Smooth muscle cell (in vitro differentiated cells): ENCODE results near the gene LYPD5. TPM values are rescaled to one million over a fixed set of nuclear protein-coding genes. Genes with fewer than 3 reads are reported as not detected.
"Not testable (repeated sequence)": the region's sequence is repeated elsewhere in the genome, so short reads cannot be mapped to it uniquely, and the experiment has no call there.

Experiments used
- DNase-seq: peaks from one replicate; lab custom pipeline; 2025; ENCODE audit not compliant: unreplicated experiment; lab: John Stamatoyannopoulos, UW
- H2AFZ ChIP-seq: fragments of 200-600 bp; sonication (generic); 2 replicates; pipeline ENCODE4 v1.6.0; 2016; ENCODE audit warnings: antibody characterized with exemption, low read depth, mild to moderate bottlenecking
- H3F3A ChIP-seq: fragments of 200-600 bp; sonication (generic); 2 replicates; pipeline ENCODE4 v1.6.0; 2017; ENCODE audit warnings: antibody characterized with exemption, low read depth
- H3K27ac ChIP-seq: fragments of 200-600 bp; sonication (generic); 2 replicates; pipeline ENCODE4 v1.5.1; 2016; ENCODE audit warnings: low read depth, mild to moderate bottlenecking
- H3K27me3 ChIP-seq: fragments of 200-600 bp; sonication (generic); 2 replicates; pipeline ENCODE4 v1.6.1; 2016; ENCODE audit warnings: low read depth, mild to moderate bottlenecking
- H3K36me3 ChIP-seq: fragments of 200-600 bp; sonication (generic); 2 replicates; pipeline ENCODE4 v1.5.1; 2016; ENCODE audit warnings: low read depth
- H3K4me1 ChIP-seq: fragments of 200-600 bp; sonication (generic); 2 replicates; pipeline ENCODE4 v1.5.1; 2016; ENCODE audit warnings: low read depth
- H3K4me2 ChIP-seq: fragments of 200-600 bp; sonication (generic); 2 replicates; pipeline ENCODE4 v1.6.0; 2016; ENCODE audit warnings: mild to moderate bottlenecking
- H3K4me3 ChIP-seq: fragments of 200-600 bp; sonication (generic); 2 replicates; pipeline ENCODE4 v1.5.1; 2016; ENCODE audit warnings: mild to moderate bottlenecking
- H3K79me2 ChIP-seq: fragments of 200-600 bp; sonication (generic); 2 replicates; pipeline ENCODE4 v1.6.0; 2016; ENCODE audit warnings: low read depth, mild to moderate bottlenecking
- H3K9ac ChIP-seq: fragments of 200-600 bp; sonication (generic); 2 replicates; pipeline ENCODE4 v1.6.0; 2016; ENCODE audit warnings: low read depth
- H3K9me3 ChIP-seq: fragments of 200-600 bp; sonication (generic); replicated peaks from 2 replicates; pipeline ENCODE4 v1.5.1; 2016; ENCODE audit warnings: low read depth
- H4K20me1 ChIP-seq: fragments of 200-600 bp; sonication (generic); 2 replicates; pipeline ENCODE4 v1.6.0; 2016; ENCODE audit warnings: low read depth
- WGBS: methylation state at CpG from one replicate; pipeline ENCODE4 v1.1.7; 2016; ENCODE audit warnings: low lambda C conversion rate; 5-methylcytosine and 5-hydroxymethylcytosine counted together
- polyA plus RNA-seq: library from polyadenylated mRNA; unstranded; fragments of >200 nt; fragmentation: Nextera tagmentation; extraction: Ambion mirVana; gene quantifications from 2 replicates; pipeline ENCODE4 v1.2.1, GENCODE V29; 2016
- total RNA-seq: library from RNA; depleted of rRNA; stranded (reverse); fragments of >200 nt; gene quantifications from 2 replicates; pipeline ENCODE4 v1.2.3, GENCODE V29; 2014
- TF ChIP-seq, protein P1 (sequence below): fragments of 200-600 bp; sonication (generic); IDR thresholded peaks from 2 replicates; pipeline ENCODE4 v1.5.1; 2017; ENCODE audit warnings: borderline replicate concordance, mild to moderate bottlenecking, antibody characterized with exemption; ENCODE audit not compliant: insufficient read depth, poor library complexity, severe bottlenecking

LYPD5 gene
- total and polyA plus RNA-seq, 2 experiments from 2014 or later, result 2.7 to 3.1 TPM

DNA sequence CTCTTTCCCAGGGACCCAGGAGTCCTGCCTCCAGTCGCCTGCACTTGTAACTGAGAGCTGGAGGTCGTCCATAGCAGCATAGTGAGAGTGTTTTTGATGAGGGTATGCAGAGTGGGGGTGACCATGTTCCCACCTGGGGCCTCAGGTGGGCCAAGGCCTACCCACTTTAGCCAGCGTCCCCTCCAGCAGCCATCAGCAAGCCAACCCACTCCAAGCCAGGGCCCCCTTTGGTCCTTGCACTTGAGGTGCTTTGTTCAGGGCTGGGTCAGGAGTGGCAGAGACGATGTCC, 35.5 kb downstream of the LYPD5 start:
- Histone ChIP-seq H3K27me3 (peaks cover 3% of the 10 kb centered on the region), H3F3A (peaks cover 8% of the 10 kb centered on the region), H3K9ac (no peak overlapping the region), H3K4me1 (no peaks in the 10 kb centered on the region), H3K4me3 (no peak overlapping the region), H3K4me2 (no peak overlapping the region), H3K36me3 (no peaks in the 10 kb centered on the region), H3K27ac (no peak overlapping the region), H2AFZ (no peak overlapping the region), H3K9me3 (no peaks in the 10 kb centered on the region), H4K20me1 (no peaks in the 10 kb centered on the region), H3K79me2 (no peaks in the 10 kb centered on the region)
- no peak for DNase-seq
- TF ChIP-seq, protein P1, sequence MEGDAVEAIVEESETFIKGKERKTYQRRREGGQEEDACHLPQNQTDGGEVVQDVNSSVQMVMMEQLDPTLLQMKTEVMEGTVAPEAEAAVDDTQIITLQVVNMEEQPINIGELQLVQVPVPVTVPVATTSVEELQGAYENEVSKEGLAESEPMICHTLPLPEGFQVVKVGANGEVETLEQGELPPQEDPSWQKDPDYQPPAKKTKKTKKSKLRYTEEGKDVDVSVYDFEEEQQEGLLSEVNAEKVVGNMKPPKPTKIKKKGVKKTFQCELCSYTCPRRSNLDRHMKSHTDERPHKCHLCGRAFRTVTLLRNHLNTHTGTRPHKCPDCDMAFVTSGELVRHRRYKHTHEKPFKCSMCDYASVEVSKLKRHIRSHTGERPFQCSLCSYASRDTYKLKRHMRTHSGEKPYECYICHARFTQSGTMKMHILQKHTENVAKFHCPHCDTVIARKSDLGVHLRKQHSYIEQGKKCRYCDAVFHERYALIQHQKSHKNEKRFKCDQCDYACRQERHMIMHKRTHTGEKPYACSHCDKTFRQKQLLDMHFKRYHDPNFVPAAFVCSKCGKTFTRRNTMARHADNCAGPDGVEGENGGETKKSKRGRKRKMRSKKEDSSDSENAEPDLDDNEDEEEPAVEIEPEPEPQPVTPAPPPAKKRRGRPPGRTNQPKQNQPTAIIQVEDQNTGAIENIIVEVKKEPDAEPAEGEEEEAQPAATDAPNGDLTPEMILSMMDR, result no peak
- WGBS, result 65% methylated on average over 4 of the region's 4 CpGs

DNA sequence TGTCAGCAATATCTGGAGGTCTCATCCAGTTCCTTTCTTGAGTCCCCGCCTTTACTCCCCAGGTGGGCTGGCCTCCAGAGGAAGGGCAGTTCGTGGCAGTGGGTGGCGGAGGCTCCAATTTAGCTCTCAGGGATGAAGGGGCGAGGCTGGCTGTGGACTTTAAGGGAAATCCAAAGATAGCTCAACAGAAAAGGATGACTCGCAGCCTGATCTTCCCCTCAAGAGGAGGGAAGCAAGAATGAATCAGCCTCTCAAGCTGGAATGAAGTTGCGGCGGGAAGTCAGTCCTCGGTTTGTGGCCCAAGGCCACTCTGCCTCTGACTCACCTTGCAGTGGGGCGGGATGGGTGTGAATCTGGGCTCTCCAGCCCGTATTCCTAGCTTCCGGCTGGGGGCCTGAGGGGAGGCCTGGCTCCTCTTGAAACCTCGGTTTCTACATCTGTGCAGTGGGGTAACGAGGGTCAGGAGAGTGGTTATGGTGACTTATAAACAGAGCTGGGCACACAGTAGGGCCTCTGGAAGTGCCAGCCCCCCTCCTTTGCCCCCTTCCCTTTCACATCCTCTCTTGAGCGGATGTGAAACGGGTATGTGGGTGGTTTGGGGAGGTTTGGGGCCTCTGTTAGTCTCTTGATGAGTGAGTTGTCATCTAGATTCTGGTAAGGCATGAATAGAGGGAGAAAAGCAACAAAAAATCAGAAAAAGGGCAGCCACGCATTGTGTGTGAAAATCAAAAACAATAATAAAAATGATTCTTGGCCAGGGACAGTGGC, 37.0 kb downstream of the LYPD5 start:
- 14% methylated on average over 16 of the region's 16 CpGs for WGBS
- H3K4me1 ChIP-seq, result no peaks in the 10 kb centered on the region
- no peaks in the 10 kb centered on the region for H3K36me3 ChIP-seq
- no peak overlapping the region for H2AFZ ChIP-seq
- no peaks in the 10 kb centered on the region for H3K9me3 ChIP-seq
- peak; percentile 8 for DNase-seq
- no peaks in the 10 kb centered on the region for H3K27me3 ChIP-seq
- H3K9ac ChIP-seq, result no peak overlapping the region
- H3K4me2 ChIP-seq, result peak overlapping the region; percentile 19
- no peak overlapping the region for H3K4me3 ChIP-seq
- H3K79me2 ChIP-seq, result no peaks in the 10 kb centered on the region
- H3F3A ChIP-seq, result peaks cover 8% of the 10 kb centered on the region
- no peaks in the 10 kb centered on the region for H4K20me1 ChIP-seq
- H3K27ac ChIP-seq, result peak overlapping the region; percentile 90
- TF ChIP-seq, protein P1, result no peak

DNA sequence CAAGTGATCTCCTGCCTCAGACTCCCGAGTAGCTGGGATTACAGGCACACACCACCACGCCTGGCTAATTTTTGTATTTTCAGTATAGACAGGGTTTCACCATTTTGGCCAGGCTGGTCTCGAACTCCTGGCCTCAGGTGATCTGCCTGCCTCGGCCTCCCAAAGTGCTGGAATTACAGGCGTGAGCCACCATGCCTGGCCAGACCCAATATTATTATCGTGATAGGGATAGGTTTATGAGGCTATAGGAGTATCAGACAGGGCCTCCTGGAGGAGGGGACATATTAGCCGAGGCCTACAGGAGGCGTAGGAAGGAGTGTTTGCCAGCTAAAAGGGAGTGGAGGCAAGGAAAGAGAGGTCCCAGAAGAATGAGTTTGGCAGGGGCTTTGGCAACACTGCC, 37.6 kb downstream of the LYPD5 start:
- DNase-seq, H3K27me3 ChIP-seq, H3K9me3 ChIP-seq, H3K79me2 ChIP-seq, H3F3A ChIP-seq, H3K4me1 ChIP-seq, H2AFZ ChIP-seq, H3K9ac ChIP-seq, H3K4me3 ChIP-seq, H3K36me3 ChIP-seq, H4K20me1 ChIP-seq: not testable (repeated sequence)
- 77% methylated on average over 8 of the region's 8 CpGs for WGBS
- peak overlapping the region; percentile 90 for H3K27ac ChIP-seq
- peak overlapping the region; percentile 3 for H3K4me2 ChIP-seq

DNA sequence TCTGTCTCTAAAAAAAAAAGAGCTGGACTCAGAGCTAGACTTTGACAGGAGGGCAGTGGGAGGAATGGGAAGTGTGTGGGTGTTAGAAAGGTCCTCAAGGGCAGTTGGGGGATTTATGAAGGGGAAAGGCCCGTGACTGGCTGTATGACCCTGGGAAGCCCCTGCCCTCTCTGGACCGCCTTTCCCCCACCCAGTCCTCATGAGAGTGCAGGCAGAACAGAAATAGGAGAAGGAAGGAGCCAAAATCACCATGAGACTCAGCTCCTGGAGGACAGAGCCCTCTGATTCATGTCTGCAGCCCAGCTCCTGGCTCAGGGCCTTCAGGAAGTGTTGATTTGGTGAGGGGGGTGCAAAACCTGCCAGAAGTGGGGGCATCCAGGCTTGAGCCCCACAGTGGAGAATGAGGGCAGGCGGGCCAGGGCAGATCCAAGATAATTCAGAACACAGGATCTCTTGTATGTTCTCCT, 38.7 kb downstream of the LYPD5 start:
- Histone ChIP-seq H3K9ac (no peak overlapping the region), H3K4me1 (no peaks in the 10 kb centered on the region)
- whole genome bisulfite sequencing, result 63% methylated on average over 3 of the region's 3 CpGs

More for the DNA sequence above, 38.7 kb downstream of the LYPD5 start:
- Histone ChIP-seq H3K9me3 (no peaks in the 10 kb centered on the region), H3K27ac (peak overlapping the region; percentile 65), H3K36me3 (no peaks in the 10 kb centered on the region), H3K27me3 (no peaks in the 10 kb centered on the region), H3K79me2 (no peaks in the 10 kb centered on the region), H3K4me3 (no peak overlapping the region), H2AFZ (no peak overlapping the region), H4K20me1 (no peaks in the 10 kb centered on the region), H3K4me2 (no peak overlapping the region), H3F3A (peaks cover 11% of the 10 kb centered on the region)
- no peak for DNase-seq
- TF ChIP-seq, protein P1, result no peak
